Adrenal gland (tissue), 12 donors: ENCODE results near the gene GALNTL6. TPM values are rescaled to one million over a fixed set of nuclear protein-coding genes. Genes with fewer than 3 reads are reported as not detected.

Source experiments
- DNase-seq, 7 donors: peaks; one replicate each; pipeline ENCODE4 v3.0.0-alpha.2; 2019 to 2020
- H3K27ac ChIP-seq, 5 donors: fragments of 200-600 bp; sonication (generic) in 4 of 5; 1 replicate in 3 of 5; 2 replicates in 2 of 5; pipeline versions ENCODE4 v1.5.1 to v1.8.0; 2016 to 2020; ENCODE audit warnings: mild to moderate bottlenecking in 1 of 5
- H3K27me3 ChIP-seq: fragments of 200-600 bp; 2 replicates; pipeline ENCODE4 v1.8.0; 2021
- H3K36me3 ChIP-seq, 2 donors: fragments of 200-600 bp; replicated peaks in 1 of 2; 1 replicate in 1 of 2; 2 replicates in 1 of 2; pipeline versions ENCODE4 v1.5.1 to v1.8.0; 2018 to 2022
- H3K4me1 ChIP-seq, 2 donors: fragments of 200-600 bp; replicated peaks in 1 of 2; 1 replicate in 1 of 2; 2 replicates in 1 of 2; pipeline versions ENCODE4 v1.5.1 to v1.8.0; 2018 to 2021
- H3K4me3 ChIP-seq, 4 donors: fragments of 200-600 bp; sonication (generic) in 3 of 4; one replicate each; pipeline ENCODE4 v1.5.1; 2016 to 2018
- H3K9me3 ChIP-seq, 3 donors: fragments of 200-600 bp; sonication (generic) in 1 of 3; replicated peaks in 1 of 3; 1 replicate in 2 of 3; 2 replicates in 1 of 3; pipeline versions ENCODE4 v1.5.1 to v1.8.0; 2016 to 2021
- CTCF ChIP-seq, 6 experiments: fragments of 450-650 bp in 4 of 6; fragments of 200-600 bp in 2 of 6; sonication (generic) in 1 of 6; IDR thresholded peaks; 1 replicate in 5 of 6; 2 replicates in 1 of 6; pipeline versions ENCODE4 v1.5.1 to v1.8.0; 2016 to 2021; ENCODE audit warnings: antibody characterized with exemption in 6 of 6, mild to moderate bottlenecking in 2 of 6, moderate library complexity in 1 of 6
- POLR2A ChIP-seq, 2 donors: fragments of 450-650 bp; IDR thresholded peaks; one replicate each; pipeline ENCODE4 v1.6.1; 2017; ENCODE audit warnings: antibody characterized with exemption in 2 of 2, mild to moderate bottlenecking in 2 of 2, moderate library complexity in 1 of 2
- WGBS, 4 donors: extraction: QIAGEN DNeasy Blood & Tissue Kit in 2 of 4; methylation state at CpG; one replicate each; pipeline versions ENCODE4 v1.1.5 to v1.1.7; 2013 to 2017; 5-methylcytosine and 5-hydroxymethylcytosine counted together
- intact Hi-C, 2 donors: fragments of 100-400 bp; cut with DNase I; formaldehyde crosslinking; loops; one replicate each; pipeline versions ENCODE4 v1.14.1 to v1.15.0; 2022 to 2023
- polyA plus RNA-seq, 3 donors: library from polyadenylated mRNA; stranded (reverse); fragments of 200-250 nt in 2 of 3; fragments of 350-450 nt in 1 of 3; fragmentation: Illumina TruSeq in 1 of 3; extraction: RNeasy Lipid Tissue Mini Kit (QIAGEN cat#74804) in 1 of 3; gene quantifications; one replicate each; pipeline ENCODE4 v1.2.3, GENCODE V29; 2013 to 2014
- total RNA-seq, 9 donors: library from RNA; depleted of rRNA in 4 of 9; stranded (reverse); fragments of >200 nt in 4 of 9; fragments of 120-200 nt in 1 of 9; fragmentation: NEBNext Ultra II Directional in 1 of 9; extraction: Animal tissue kit (Norgen Biotek cat#: 25700) in 1 of 9; gene quantifications; one replicate each; pipeline versions ENCODE4 v1.1.0 to v1.2.4, GENCODE V29; 2013 to 2023
- donor health status: healthy with polysubstance abuse.
- donor health status: Bipolar disorder and iron deficiency.
- donor health status: DM: yes; HTN: yes; CAD: no.
- donor health status: DM: no; HTN: no; CAD: no.
- donor health status: DM: no; HTN: no; CAD: no.
- donor health status: DM: yes; HTN: yes; CAD: no.

The GALNTL6 gene
- total and polyA plus RNA-seq, 12 donors = 0.10 to 0.96 (median 0.42) TPM; not detected in 1

- no peaks in the 10 kb centered on the region for H3K9me3 ChIP-seq
- no peak overlapping the region for H3K27ac ChIP-seq
- intact Hi-C loops = no loop called here
- H3K36me3 ChIP-seq = no peaks in the 10 kb centered on the region
- no peak for TF ChIP-seq POLR2A (IDR thresholded peaks at IDR 0.05)
- TF ChIP-seq CTCF (IDR thresholded peaks at IDR 0.05) = no peak
- no peak for DNase-seq
- no peaks in the 10 kb centered on the region for H3K27me3 ChIP-seq
- no peak overlapping the region for H3K4me3 ChIP-seq
- H3K4me1 ChIP-seq = no peaks in the 10 kb centered on the region
- WGBS, 4 donors = 85 to 92% (median 87%) methylated on average over 5 of the region's 5 CpGs
Measured at GRCh38 chr4:172225457-172225856, 412.3 kb downstream of the GALNTL6 start.

GRCh38 chr4:172232966-172233365 lies 419.8 kb downstream of the GALNTL6 start:
- no peak overlapping the region for H3K4me3 ChIP-seq
- intact Hi-C loops = no loop called here
- no peaks in the 10 kb centered on the region for H3K9me3 ChIP-seq
- 45 to 54% (median 50%) methylated on average over 5 of the region's 5 CpGs for WGBS, 4 donors
- no peak for DNase-seq
- no peaks in the 10 kb centered on the region for H3K4me1 ChIP-seq
- no peak for TF ChIP-seq CTCF (IDR thresholded peaks at IDR 0.05)
- no peak for TF ChIP-seq POLR2A (IDR thresholded peaks at IDR 0.05)
- no peaks in the 10 kb centered on the region for H3K36me3 ChIP-seq
- no peak overlapping the region for H3K27ac ChIP-seq
- H3K27me3 ChIP-seq = no peaks in the 10 kb centered on the region

- Histone ChIP-seq H3K27ac (no peak overlapping the region), H3K4me1 (no peaks in the 10 kb centered on the region), H3K9me3 (no peaks in the 10 kb centered on the region), H3K27me3 (no peaks in the 10 kb centered on the region), H3K4me3 (no peak overlapping the region), H3K36me3 (no peaks in the 10 kb centered on the region)
- intact Hi-C loops = no loop called here
- DNase-seq = no peak
- TF ChIP-seq POLR2A (IDR thresholded peaks at IDR 0.05) (no peak), CTCF (IDR thresholded peaks at IDR 0.05) (no peak)
- WGBS, 4 donors = 76 to 86% (median 80%) methylated on average over 4 of the region's 4 CpGs
Measured at GRCh38 chr4:172243551-172243950, 430.3 kb downstream of the GALNTL6 start.

- intact Hi-C loops = no loop called here
- DNase-seq = no peak
- Histone ChIP-seq H3K27ac (no peak overlapping the region), H3K27me3 (no peaks in the 10 kb centered on the region), H3K4me3 (no peak overlapping the region), H3K9me3 (no peaks in the 10 kb centered on the region), H3K36me3 (no peaks in the 10 kb centered on the region), H3K4me1 (no peaks in the 10 kb centered on the region)
- TF ChIP-seq POLR2A (IDR thresholded peaks at IDR 0.05) = no peak
- no peak for TF ChIP-seq CTCF (IDR thresholded peaks at IDR 0.05)
Measured at GRCh38 chr4:172245516-172245915, 432.3 kb downstream of the GALNTL6 start.
